Stimulated activated naive CD4-positive, alpha-beta T cell (primary cell): ENCODE data around the gene MBD3L4.
A peak's percentile ranks its signal among the peaks of the same experiment; 100 is the strongest.
"Not testable (repeated sequence)": the region's sequence is repeated elsewhere in the genome, so short reads cannot be mapped to it uniquely, and the experiment has no call there.

ENCODE experiments used
- DNase-seq, 6 experiments: peaks; one replicate each; lab custom pipeline; 2025; lab: John Stamatoyannopoulos, UW

Gene MBD3L4

DNA sequence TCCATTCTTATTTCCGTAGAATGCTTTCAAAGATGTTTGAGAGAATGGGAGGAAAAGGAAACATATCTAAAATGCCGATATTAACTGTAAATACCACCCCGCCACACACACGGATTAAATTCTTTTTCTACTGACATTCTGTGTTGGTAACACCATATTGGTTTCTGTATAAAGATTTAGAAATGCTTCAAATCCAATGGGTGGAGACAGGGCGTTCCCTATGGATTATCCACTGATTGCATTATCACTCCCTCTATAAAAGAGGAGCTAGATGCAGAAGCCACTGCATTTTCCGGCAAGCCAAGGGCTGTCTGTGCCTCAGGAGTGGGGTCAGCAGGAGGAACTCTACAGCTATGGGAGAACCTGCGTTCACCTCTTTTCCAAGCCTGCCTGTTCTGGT is 9.0 kb upstream of the MBD3L4 start, which contains the start of gene MBD3L2:
TSS of gene MBD3L2 (plus strand) at position 301 of the 400 bp plus-strand sequence. CDS start at position 354, 53 bp downstream.
- DNase-seq, result not testable (repeated sequence)

GRCh38 chr19:7041563-7041962 is 1.6 kb upstream of the MBD3L4 start:
- not testable (repeated sequence) for DNase-seq

DNA sequence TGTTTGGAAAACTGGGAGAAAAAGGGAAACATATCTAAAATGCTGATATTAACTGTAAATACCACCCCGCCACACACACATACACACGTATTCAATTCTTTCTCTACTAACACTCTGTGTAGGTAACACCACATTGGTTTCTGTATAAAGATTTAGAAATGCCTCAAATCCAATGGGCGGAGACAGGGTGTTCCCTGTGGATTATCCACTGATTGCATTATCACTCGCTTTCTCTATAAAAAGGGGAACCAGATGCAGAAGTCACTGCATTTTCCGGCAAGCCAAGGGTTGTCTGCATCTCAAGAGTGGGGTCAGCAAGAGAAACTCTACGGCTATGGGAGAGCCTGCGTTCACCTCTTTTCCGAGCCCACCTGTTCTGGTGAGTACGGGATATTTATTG is 9.7 kb downstream of the MBD3L4 start, which contains the start of gene MBD3L5:
TSS of gene MBD3L5 (plus strand) at position 301 of the 400 bp plus-strand sequence. CDS start at position 335, 34 bp downstream.
- DNase-seq, result not testable (repeated sequence)

DNA sequence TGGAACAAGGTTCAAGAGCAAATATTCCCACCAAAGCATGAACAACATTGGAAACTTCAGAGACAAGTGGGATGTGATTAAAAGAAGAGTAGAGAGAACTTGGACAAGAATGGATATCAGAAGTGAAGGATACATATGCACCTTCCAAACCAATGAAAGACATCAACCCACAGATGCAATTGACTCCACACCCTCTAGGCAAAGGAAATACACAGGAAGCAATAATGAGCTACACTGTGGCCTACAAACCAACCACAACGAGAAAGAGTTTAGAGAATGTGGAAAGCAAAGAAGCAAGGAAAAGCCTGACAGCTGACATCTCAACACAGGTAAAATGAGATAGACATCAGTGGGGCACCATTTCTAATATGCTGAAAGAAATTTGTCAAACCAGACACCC is 11.2 kb downstream of the MBD3L4 start:
- DNase-seq, result not testable (repeated sequence)

DNA sequence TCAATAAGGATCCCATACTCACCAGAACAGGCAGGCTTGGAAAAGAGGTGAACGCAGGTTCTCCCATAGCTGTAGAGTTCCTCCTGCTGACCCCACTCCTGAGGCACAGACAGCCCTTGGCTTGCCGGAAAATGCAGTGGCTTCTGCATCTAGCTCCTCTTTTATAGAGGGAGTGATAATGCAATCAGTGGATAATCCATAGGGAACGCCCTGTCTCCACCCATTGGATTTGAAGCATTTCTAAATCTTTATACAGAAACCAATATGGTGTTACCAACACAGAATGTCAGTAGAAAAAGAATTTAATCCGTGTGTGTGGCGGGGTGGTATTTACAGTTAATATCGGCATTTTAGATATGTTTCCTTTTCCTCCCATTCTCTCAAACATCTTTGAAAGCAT is 18.6 kb downstream of the MBD3L4 start, which contains the start of gene MBD3L2B:
TSS of gene MBD3L2B (minus strand) at position 101 of the 400 bp plus-strand sequence. CDS start at position 67, 34 bp downstream.
- not testable (repeated sequence) for DNase-seq

DNA sequence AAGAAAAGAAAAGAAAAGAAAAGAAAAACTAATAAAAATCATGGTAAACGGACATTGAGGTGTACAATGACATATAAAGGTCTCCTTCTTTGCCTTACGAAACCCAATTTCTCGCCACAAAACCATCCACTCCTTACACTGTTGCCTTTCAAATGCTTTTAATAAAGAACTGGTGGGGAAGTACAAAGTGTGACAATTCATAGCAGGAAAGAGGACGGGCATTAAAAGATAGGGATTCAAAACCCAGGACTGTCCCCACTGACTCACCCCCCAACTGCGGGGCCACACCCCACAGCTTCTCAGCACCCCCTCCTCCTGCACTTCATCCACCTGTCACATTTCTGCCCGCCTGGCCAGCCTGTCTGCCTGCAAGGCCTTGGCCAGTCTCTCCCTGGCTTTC is 21.2 kb downstream of the MBD3L4 start:
- no peak for DNase-seq

DNA sequence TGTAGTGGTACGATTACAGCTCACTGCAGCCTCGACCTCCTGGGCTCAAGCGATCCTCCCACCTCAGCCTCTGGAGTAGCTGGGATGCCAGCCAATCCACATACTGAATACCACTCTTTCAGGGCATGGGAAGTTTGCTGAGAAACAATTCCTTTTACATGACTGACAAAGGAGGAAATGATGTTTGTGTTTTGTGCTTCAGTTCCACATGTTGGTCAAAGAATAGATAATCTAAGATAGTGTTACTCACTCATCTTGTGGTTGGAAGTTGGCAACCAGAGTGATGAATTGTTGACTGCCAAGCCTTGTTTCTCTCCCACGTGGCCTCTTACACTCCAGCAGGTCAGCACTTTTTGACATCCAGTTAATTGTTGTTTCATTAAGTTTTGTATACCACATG is 26.3 kb downstream of the MBD3L4 start:
- DNase-seq, result no peak

GRCh38 chr19:7010722-7011593 is 29.0 kb downstream of the MBD3L4 start:
- no peak for DNase-seq

DNA sequence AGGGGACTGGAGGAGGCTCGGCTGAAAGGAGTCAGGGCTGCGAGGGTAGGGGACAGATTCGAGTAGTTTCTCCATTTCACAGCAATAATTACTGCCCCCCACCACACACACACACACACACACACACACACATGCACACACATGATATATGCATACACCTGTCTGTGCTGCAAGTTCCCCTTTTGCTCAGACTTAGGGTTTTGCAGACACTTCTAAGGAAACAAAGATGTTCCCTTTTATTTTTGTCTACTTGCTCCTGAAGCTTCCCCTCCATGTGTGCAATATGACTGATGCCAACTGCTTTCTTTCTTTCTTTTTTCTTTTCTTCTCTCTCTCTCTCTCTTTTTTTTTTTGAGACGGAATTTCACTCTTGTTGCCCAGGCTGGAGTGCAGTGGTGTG is 32.1 kb downstream of the MBD3L4 start:
- no peak for DNase-seq

- DNase-seq, result no peak
Observed at GRCh38 chr19:7006135-7006704, 33.8 kb downstream of the MBD3L4 start.

GRCh38 chr19:7004313-7004931 is 35.6 kb downstream of the MBD3L4 start:
- DNase-seq, result peak in 2 of 6 experiments; percentile 26 to 61

GRCh38 chr19:7000816-7001215 is 39.2 kb downstream of the MBD3L4 start:
- DNase-seq, result no peak

- DNase-seq, result no peak
Observed at GRCh38 chr19:7000333-7000732, 39.6 kb downstream of the MBD3L4 start.

- DNase-seq, result no peak
Observed at GRCh38 chr19:6999933-7000332, 40.0 kb downstream of the MBD3L4 start.

- DNase-seq, result peak in 2 of 6 experiments; percentile 12 to 16
Observed at GRCh38 chr19:6997679-6998445, 42.1 kb downstream of the MBD3L4 start.

DNA sequence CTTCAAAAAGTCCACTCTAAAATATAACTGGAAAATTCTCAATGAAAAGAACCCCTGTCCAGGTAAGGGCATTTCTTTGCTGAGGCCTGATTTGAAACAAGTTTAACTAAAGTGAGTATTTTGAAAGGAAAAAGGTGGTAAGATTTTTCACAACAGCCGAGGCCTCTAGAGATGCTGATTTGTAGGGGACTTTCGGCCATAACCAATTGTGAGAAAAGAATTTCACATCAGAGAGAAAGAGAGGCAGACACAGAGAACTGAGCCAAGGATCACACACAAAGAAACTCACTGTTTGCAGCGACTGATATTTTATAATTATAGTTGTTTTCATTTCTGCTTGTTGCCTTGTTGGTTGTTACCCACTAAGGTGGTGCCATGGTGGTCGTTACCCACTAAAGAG is 43.2 kb downstream of the MBD3L4 start:
- DNase-seq, result no peak

DNA sequence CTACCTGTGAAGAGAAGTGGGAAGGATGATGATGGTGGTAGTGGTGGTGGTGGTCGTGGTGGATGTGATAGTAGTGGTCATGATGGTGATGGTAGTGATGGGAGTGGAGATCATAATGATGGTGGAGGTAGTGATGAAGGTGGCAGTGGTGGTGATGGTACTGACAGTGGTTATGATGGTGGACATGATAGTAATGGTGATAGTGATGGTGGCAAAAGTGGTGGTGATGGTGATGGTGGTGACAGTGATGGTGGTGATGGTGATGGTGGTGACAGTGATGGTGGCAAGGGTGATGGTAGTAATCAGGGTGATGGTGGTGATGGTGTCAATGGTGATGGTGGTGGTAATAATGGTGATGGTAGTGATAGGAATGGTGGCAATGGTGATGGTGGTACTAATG is 44.9 kb downstream of the MBD3L4 start:
- no peak for DNase-seq

DNA sequence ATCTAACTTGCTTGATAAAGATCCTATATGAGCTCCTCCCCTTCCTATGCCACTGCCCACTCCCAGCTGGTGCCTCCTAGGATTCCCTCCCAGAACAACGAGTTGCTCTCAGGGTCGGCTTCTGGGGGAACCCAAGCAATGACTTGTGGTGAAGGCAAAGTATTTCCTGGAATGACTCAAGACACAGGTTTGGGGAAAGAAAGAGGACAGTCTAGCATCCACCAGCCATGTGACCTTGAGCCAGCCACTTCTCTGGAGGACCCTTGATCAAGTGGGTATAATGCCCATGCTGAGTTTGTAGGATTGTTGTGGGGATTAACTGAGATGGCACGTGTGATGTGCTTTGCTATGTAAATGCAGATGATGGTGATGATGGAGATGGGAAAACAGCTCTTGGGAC is 51.7 kb downstream of the MBD3L4 start:
- no peak for DNase-seq

DNA sequence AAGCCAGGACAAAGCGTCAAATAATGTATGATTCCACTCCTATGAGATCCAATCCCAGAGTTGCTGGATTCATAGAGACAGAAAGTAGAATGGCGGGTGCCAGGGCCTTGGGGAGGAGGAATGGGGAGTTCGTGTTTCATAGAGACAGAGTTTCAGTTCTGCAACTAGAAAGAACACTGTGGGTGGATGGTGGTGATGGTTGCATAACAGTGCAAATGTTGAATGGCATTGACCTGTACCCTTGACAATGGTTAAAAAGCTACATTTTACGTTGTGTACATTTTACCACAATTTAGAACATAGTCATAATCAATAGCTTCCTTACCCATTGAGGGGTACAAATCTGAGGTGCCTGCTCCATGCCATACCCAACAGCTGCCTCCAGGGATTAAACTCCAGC is 52.1 kb downstream of the MBD3L4 start:
- no peak for DNase-seq
